HepG2 (cell line): ENCODE results near the gene PTAR1.

ENCODE experiments used
- CBX1 ChIP-seq: IDR thresholded peaks from one replicate; pipeline ENCODE4 v1.6.1; 2016; ENCODE audit warnings: antibody characterized with exemption, low read depth
- MAX ChIP-seq: IDR thresholded peaks from 2 replicates; pipeline ENCODE4 v1.6.1; 2012; ENCODE audit warnings: inconsistent platforms
- NFE2 ChIP-seq: sonication (generic); formaldehyde crosslinking; IDR thresholded peaks from 2 replicates; pipeline ENCODE4 v1.4.0; 2020; ENCODE audit warnings: missing genetic modification reagents
- STAG1 ChIP-seq: sonication (generic); formaldehyde crosslinking; IDR thresholded peaks from 2 replicates; pipeline ENCODE4 v1.4.0; 2020; ENCODE audit warnings: missing genetic modification reagents
- ZBTB40 ChIP-seq, 2 experiments: fragments of 450-650 bp in 1 of 2; sonication (generic) in 1 of 2; formaldehyde crosslinking in 1 of 2; IDR thresholded peaks; 2 replicates each; pipeline versions ENCODE4 v1.6.1 to v1.8.0; 2016 to 2022; ENCODE audit warnings: antibody characterized with exemption in 1 of 2, mild to moderate bottlenecking in 1 of 2, missing genetic modification reagents in 1 of 2
- ZFX ChIP-seq: sonication (generic); formaldehyde crosslinking; IDR thresholded peaks from 2 replicates; pipeline ENCODE4 v1.4.0; 2020; ENCODE audit warnings: mild to moderate bottlenecking, low read depth, missing genetic modification reagents, moderate library complexity
- ZNF792 ChIP-seq: IDR thresholded peaks from 2 replicates; pipeline ENCODE4 v1.6.1; 2016
- TF ChIP-seq, protein P1 (sequence below): sonication (generic); formaldehyde crosslinking; conservative IDR thresholded peaks from 2 replicates; pipeline ENCODE4 v1.4.0; 2020; ENCODE audit warnings: mild to moderate bottlenecking, missing genetic modification reagents, moderate library complexity
- TF ChIP-seq, protein P2 (sequence below): IDR thresholded peaks from 2 replicates; pipeline ENCODE4 v1.6.1; 2016

GRCh38 chr9:69745716-69746437 lies 13.9 kb downstream of the PTAR1 start:
- TF ChIP-seq MAX (no peak), CBX1 (no peak), ZFX (no peak), NFE2 (CRISPR knock-in tag) (no peak), STAG1 (peak; percentile 54), ZBTB40 (IDR thresholded peaks at IDR 0.05) (no peak), ZBTB40 (CRISPR knock-in tag; IDR thresholded peaks at IDR 0.05) (no peak), ZNF792 (CRISPR knock-in tag) (no peak)
- TF ChIP-seq, protein P1, sequence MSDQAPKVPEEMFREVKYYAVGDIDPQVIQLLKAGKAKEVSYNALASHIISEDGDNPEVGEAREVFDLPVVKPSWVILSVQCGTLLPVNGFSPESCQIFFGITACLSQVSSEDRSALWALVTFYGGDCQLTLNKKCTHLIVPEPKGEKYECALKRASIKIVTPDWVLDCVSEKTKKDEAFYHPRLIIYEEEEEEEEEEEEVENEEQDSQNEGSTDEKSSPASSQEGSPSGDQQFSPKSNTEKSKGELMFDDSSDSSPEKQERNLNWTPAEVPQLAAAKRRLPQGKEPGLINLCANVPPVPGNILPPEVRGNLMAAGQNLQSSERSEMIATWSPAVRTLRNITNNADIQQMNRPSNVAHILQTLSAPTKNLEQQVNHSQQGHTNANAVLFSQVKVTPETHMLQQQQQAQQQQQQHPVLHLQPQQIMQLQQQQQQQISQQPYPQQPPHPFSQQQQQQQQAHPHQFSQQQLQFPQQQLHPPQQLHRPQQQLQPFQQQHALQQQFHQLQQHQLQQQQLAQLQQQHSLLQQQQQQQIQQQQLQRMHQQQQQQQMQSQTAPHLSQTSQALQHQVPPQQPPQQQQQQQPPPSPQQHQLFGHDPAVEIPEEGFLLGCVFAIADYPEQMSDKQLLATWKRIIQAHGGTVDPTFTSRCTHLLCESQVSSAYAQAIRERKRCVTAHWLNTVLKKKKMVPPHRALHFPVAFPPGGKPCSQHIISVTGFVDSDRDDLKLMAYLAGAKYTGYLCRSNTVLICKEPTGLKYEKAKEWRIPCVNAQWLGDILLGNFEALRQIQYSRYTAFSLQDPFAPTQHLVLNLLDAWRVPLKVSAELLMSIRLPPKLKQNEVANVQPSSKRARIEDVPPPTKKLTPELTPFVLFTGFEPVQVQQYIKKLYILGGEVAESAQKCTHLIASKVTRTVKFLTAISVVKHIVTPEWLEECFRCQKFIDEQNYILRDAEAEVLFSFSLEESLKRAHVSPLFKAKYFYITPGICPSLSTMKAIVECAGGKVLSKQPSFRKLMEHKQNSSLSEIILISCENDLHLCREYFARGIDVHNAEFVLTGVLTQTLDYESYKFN (CRISPR knock-in tag), result no peak
- TF ChIP-seq, protein P2, sequence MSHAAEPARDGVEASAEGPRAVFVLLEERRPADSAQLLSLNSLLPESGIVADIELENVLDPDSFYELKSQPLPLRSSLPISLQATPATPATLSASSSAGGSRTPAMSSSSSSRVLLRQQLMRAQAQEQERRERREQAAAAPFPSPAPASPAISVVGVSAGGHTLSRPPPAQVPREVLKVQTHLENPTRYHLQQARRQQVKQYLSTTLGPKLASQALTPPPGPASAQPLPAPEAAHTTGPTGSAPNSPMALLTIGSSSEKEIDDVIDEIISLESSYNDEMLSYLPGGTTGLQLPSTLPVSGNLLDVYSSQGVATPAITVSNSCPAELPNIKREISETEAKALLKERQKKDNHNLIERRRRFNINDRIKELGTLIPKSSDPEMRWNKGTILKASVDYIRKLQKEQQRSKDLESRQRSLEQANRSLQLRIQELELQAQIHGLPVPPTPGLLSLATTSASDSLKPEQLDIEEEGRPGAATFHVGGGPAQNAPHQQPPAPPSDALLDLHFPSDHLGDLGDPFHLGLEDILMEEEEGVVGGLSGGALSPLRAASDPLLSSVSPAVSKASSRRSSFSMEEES (CRISPR knock-in tag), result no peak
